ENCODE measurements around the gene SLCO4A1.

Gene SLCO4A1

GRCh38 chr20:62718546-62718945 is 76.2 kb downstream of the SLCO4A1 start:
- H3K4me3 ChIP-seq (ENCODE audit: low read length): no peak overlapping the region
- no peak for DNase-seq (ENCODE audit: low read depth, low spot score)

- DNase-seq (ENCODE audit: low read depth, low spot score): no peak
- no peak overlapping the region for H3K4me3 ChIP-seq (ENCODE audit: low read length)
These were observed 77.1 kb downstream of the SLCO4A1 start for GRCh38 chr20:62719250-62719935.
